GM12892 (cell line): ENCODE results near the gene TMEM200B. TPM values are rescaled to one million over a fixed set of nuclear protein-coding genes. Genes with fewer than 3 reads are reported as not detected.

ENCODE experiments used
- DNase-seq: peaks from one replicate; pipeline ENCODE4 v3.0.0; 2011; ENCODE audit not compliant: insufficient read length
- FAIRE-seq: peaks from 2 replicates; lab custom pipeline; 2011; peaks lifted over from hg19 to GRCh38; lab: Jason Lieb, UNC
- POLR2A ChIP-seq: IDR thresholded peaks from 2 replicates; pipeline ENCODE4 v1.6.1; 2011; ENCODE audit warnings: low read depth, low read length, control low read depth
- POLR2AphosphoS5 ChIP-seq: IDR thresholded peaks from 2 replicates; pipeline ENCODE4 v1.6.1; 2011; ENCODE audit warnings: low read depth, low read length, control low read depth
- TAF1 ChIP-seq: IDR thresholded peaks from 2 replicates; pipeline ENCODE4 v1.6.1; 2011; ENCODE audit warnings: low read depth, mild to moderate bottlenecking, control low read depth, low read length, borderline replicate concordance
- polyA plus RNA-seq: library from polyadenylated mRNA; unstranded; fragments of >200 nt; gene quantifications from one replicate; pipeline ENCODE4 v1.2.1, GENCODE V29; 2012; ENCODE audit warnings: missing spikeins, inconsistent platforms; ENCODE audit not compliant: missing spikeins

TMEM200B gene
- 0.11 TPM for polyA plus RNA-seq

DNA sequence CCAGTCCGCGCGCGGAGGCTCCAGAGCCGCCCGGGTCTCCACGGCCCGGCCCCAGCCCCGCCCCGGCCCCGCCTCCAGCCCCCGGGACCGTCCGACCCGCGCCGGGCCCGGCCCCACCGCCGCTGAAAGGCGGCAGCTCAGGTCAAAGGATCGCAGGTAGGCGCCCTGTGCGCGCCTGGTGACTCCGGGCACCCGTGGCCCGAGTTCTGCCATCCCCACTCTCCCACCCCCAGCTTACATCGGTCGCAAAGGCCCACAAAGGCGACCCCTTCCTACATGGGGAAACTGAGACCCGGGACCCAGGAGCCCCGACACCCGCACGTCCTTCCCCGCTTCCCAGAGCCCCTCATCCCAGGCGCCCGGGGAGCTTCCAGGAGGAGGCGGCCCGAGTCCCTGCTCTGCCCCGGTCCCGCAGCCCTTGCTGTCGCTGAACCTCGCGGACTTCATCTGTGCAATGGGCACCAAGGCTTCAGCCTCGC, at the start of gene TMEM200B:
Gene TMEM200B, minus strand, starts transcription at position 17 of the 479 bp plus-strand sequence. CDS start 2,075 bp downstream, outside the sequence.
- TF ChIP-seq TAF1 (no peak), POLR2A (no peak), POLR2AphosphoS5 (no peak)
- FAIRE-seq (no peak), DNase-seq (no peak)

DNA sequence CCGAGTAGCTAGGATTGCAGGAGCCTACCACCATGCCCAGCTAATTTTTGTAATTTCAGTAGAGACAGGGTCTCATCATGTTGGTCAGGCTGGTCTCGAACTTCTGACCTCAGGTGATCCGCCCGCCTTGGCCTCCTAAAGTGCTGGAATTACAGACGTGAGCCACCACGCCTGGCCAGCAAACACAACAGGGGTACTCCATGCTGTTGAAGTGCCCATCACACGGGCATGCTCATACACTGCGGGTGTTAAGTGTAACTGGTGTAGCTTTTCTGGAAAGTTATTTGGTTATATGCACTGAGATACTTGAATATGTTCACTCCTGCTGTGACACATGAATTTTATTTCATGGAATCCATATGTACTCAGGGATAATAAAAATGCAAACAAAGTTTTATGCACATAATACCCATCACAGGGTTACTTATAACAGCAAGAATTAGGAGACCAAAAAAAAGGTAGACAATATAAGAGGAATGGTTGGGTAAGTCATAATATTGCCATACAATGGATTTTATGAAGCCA, 48.8 kb upstream of the TMEM200B start:
- FAIRE-seq: peak; percentile 33
- no peak for TF ChIP-seq POLR2AphosphoS5
- no peak for TF ChIP-seq TAF1
- TF ChIP-seq POLR2A: no peak
- DNase-seq: no peak

DNA sequence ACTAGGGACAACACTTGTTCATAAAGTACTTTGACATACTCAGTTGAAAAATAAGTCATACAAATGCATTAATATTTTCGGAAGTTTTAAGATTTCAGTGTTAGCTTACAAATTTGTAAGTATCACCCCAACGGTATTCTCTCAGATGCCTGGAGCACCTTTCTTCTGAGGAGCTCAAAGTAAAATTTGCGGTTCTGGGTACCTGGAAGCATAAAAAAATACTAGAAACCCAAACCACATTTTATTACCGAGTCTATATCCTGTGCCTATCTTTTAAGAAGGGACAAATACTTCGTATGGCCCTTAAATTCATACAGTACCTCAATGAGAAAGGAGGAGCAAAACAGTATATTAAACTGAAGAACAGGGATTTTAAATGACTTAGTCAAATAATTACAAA, 47.8 kb upstream of the TMEM200B start:
- no peak for DNase-seq
- TF ChIP-seq TAF1 (no peak), POLR2A (no peak), POLR2AphosphoS5 (no peak)
- FAIRE-seq: no peak

DNA sequence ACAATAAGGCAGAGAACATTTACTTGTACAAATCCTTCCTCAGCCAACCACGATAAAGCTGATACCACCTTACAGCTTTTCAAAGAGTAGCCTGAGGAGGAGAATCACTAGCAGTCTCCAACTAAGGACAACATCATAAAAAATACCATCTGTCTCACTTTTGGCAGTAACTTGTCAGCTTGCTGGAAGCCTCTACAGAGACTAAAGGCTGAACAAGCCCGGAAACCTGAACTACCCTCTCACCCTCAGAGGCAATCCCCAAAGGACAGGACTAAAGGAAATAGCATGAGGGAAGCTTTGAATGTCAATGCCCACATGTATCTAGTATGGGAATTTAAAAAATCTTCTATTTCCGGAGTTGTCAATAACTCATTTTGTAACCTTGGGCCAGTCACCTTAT, 47.4 kb upstream of the TMEM200B start:
- no peak for DNase-seq
- no peak for FAIRE-seq
- TF ChIP-seq TAF1 (no peak), POLR2AphosphoS5 (no peak), POLR2A (no peak)

DNA sequence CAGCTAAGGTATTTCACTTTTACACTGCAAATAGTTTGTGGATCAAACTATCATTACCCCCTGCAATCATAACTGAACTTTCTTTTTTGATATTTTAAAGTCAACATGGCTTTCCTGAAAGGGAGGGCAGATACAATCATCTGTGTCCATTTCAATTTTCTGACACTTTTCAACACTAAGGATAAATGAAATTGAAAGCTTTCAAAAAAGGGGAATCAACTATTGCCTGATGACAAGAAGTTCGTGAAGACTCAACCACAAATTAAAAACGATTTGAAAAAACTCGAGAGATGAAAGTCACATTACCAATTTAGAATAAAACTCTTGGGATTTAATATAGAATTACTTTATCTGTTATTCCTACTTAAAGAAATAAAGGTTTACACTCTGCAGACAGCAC, 46.3 kb upstream of the TMEM200B start:
- FAIRE-seq: no peak
- TF ChIP-seq POLR2AphosphoS5 (no peak), TAF1 (no peak), POLR2A (no peak)
- DNase-seq: no peak

DNA sequence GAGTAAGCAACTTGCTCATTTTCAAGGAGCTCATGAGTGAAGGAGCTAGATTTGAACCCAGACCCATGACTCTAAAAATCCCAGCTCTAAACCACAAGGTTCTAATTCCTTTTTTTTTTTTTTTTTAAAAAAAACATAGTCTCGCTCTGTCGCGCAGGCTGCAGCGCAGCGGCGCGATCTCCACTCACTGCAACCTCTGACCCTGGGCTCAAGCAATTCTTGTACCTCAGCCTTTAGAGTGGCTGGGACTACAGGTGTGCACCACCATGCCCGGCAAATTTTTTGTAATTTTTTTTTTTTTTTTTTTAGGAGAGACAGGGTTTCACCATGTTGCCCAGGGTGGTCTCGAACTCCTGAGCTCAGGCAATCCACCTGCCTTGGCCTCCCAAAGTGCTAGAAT, 44.2 kb upstream of the TMEM200B start:
- DNase-seq (no peak), FAIRE-seq (no peak)
- TF ChIP-seq POLR2AphosphoS5 (no peak), TAF1 (no peak), POLR2A (no peak)

DNA sequence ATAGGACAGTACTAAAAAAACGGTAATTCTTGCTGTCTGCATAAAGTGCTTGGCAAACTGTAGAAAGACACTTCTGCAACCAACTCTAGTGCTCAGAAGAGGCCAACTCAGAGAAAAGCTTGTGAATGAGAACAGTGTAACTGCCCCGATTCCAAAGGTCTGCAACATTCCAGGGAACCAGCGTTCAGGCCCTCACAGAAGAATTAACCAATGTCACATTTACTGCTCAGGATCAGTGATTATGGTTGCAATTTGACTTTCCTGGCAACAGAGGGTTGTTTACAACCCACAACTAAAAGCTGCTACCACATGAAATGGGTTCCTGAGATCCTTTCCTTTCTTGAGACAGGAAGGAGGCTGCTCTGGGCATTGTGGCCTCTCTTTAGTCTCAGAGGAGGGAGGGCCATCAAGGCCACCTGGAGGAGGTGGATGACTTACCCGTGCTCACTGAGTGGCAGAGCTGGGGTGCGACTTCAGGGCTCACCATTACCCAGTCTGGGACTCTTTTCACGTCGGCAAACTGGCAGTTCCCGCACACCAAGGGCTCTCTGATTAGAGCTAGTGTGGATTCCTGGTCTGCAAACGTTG, 42.7 kb upstream of the TMEM200B start:
- FAIRE-seq: no peak
- TF ChIP-seq TAF1: no peak
- TF ChIP-seq POLR2A: peak; percentile 44; the same call in 1 of the 2 replicates
- TF ChIP-seq POLR2AphosphoS5: no peak

DNA sequence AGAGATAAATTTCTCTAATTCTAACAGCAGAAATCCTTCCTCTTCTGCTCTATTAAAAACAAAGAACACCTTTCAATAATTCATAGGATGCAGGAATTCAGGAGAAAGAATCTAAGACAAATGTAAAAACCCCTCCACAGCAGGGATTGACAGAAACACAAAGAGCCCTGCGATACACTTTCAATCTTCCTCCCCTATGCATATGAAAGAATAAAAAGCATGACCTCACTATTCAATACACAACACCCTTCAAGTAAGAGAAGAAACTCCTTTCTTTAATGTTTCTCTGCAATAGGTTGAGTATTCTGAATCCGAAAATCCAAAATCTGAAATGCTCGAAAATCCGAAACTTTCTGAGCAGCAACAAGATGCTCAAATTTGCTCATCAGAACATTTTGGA, 40.9 kb upstream of the TMEM200B start:
- no peak for DNase-seq
- no peak for FAIRE-seq
- TF ChIP-seq POLR2AphosphoS5: no peak

More for the DNA sequence above, 42.7 kb upstream of the TMEM200B start:
- no peak for DNase-seq

DNA sequence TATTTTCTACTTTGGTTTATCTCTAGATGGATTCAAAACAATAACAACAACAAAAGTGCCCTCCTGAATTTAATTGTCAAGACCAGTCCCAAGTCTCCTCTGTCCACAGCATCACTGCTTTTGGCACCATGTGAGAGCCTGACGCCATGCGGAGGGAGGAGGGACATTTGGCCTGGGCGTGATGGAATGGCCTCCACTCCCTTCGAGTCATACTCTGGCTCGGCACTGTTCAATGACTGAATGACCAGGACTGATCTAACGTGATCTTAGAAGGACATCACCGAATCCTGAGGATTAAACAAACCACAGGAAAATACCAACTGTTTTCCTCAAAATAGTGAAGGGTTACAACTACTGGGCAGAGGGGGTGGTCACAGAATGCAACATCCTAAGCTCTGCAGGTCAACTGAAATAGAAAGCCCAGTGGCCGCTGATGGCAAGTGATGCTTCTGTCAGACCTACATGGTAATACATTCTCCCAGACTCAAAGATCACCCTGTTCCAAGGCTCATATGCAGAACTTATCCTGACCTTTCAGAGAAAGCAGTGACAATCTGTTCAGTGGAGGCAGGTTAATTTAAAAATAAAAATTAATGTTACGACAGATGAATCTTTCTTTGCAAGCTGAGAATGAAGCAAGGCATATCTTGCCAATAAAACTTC, 38.9 kb upstream of the TMEM200B start:
- no peak for TF ChIP-seq TAF1
- TF ChIP-seq POLR2AphosphoS5: no peak
- no peak for TF ChIP-seq POLR2A
- FAIRE-seq: no peak
- no peak for DNase-seq

DNA sequence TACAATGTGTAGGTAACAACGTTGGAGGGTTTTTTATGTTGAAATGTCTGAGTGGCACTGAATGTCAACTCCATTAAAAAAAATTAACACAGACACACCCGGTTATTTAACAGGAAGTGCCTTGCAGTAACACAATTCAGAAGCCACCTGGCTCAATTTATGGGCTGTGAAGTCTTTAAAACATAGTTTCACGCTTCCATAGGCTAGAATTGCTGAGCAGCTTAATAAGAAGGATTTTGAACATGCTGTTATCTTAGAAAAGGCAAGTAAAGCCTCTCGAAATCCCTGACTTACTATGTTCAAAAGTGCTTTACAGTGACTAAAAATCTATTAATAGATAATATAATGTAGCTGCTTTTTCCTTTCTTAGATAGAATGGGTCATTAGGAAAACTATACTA, 38.3 kb upstream of the TMEM200B start:
- TF ChIP-seq TAF1 (no peak), POLR2A (no peak), POLR2AphosphoS5 (no peak)
- DNase-seq (no peak), FAIRE-seq (no peak)

DNA sequence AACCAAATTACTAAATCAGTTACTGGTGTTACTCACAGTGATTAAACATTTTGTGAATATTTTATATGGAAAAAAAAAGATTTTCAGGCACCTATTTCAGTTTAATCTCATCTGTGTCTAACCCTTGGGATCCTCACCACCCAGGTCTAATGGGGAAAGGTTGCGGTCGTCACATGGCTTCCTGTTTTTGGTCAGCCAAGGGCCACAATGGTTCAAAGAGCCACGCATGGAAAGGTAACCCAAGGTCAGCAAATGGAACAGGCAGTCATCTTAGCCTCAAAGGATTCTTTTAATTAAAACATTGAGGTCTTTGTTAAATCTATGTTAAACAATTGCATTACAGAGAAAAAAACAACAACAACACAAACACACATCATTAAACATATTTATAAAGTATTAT, 36.1 kb upstream of the TMEM200B start:
- DNase-seq (no peak), FAIRE-seq (no peak)
- TF ChIP-seq TAF1 (no peak), POLR2AphosphoS5 (no peak), POLR2A (no peak)

DNA sequence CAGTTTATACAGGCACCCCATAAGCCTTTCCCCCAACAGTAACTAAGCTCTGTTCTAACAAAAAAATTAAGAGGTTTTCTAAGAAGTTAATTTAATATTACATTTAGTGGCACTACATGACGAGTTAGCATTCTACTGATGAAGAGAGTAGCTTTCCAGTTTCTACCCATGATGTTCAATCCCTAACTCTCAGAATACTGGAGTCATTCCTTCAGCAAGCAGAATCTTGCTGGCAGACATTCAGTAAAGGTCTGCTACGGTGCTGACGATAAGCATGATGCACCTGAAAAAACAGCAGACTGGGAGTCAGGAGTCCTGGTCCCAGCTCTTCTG, 33.5 kb upstream of the TMEM200B start:
- DNase-seq: no peak
- no peak for FAIRE-seq
- TF ChIP-seq POLR2AphosphoS5 (no peak), TAF1 (no peak), POLR2A (no peak)
